Daoy (cell line): Measurements from ENCODE around the gene LIPT1. TPM values are rescaled to one million over a fixed set of nuclear protein-coding genes. Genes with fewer than 3 reads are reported as not detected.
"Not testable (repeated sequence)": the region's sequence is repeated elsewhere in the genome, so short reads cannot be mapped to it uniquely, and the experiment has no call there.

Experiments used
- DNase-seq: peaks from one replicate; pipeline ENCODE4 v3.0.0-alpha.2; 2015; ENCODE audit warnings: low read depth
- total RNA-seq: library from RNA; depleted of rRNA; stranded (reverse); fragments of >200 nt; shearing (Covaris generic); gene quantifications from 2 replicates; pipeline ENCODE4 v1.2.3, GENCODE V29; 2014; rRNA removed

Gene LIPT1
- total RNA-seq = 7.7 and 13.6 TPM in 2 replicates

DNA sequence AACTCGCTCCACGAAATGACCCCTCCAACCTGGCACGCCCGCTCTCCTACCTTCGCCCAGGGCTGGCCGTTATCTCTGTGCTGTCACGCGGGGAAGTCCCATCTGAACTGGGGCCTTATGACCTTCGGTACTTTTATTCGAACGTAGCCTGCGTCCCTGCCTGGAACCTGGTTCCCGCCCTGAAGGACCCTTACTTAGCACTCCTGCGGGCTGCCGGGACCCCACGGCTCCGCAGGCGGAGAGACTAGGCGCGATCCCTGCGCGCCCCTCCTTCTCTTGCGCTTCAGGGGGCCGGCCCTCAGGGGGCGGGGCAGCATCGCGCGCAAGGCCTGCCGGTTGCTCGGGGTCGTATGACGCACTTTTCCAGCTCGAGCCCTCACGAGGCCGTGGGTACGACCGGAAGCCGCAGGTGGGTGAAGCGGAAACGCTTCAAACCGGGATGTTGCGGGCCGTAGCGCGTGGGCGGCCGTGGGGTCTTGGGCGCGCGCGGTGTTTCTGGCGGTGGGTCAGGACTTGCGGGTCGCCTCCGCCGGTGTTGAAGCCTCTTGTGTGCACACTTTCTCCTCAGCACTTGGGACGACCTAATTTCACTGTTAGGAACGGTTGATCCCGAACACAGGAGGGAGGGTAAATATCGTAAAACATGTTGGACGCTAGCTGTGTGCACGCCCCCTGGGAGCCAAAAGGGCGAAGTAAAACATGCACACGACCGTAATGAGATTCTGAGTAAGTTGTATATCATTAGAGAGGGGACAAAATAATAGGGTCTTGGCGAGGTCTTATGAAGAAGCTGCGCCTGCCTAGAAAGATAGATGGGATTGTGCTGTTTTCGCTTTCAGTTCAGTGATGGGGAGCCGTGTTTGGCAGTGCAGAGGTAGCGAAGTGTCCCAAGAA is at the start of gene LIPT1, which contains the start of gene TSGA10:
Gene LIPT1 (plus strand): TSS at position 325 of the 894 bp plus-strand sequence. CDS start 6,991 bp downstream, outside the sequence.
Gene TSGA10 (minus strand): TSS at position 300 of the 894 bp plus-strand sequence. CDS start 45,503 bp downstream, outside the sequence.
- DNase-seq = peak; percentile 96

DNA sequence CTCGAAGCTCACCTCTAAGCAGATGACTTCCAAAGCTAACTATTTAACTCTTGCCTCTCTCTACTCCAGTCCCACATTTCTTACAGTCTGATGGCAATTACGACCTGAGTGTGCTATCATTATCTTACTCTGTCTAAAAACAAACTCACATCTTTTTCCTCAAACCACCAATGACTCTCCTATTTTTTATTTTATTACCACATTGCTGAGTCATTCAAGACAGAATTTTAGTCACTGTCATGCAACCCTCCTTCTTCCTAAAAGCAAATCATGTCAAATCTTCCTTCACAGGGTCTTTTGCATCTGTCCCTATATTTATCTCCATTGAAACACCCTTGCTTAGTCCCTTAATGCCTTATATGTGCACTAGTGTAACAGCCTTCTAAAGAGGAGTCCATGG is 47.9 kb upstream of the LIPT1 start:
- DNase-seq = no peak

- DNase-seq = no peak
Measured at GRCh38 chr2:99111236-99111635, 43.5 kb upstream of the LIPT1 start.

DNA sequence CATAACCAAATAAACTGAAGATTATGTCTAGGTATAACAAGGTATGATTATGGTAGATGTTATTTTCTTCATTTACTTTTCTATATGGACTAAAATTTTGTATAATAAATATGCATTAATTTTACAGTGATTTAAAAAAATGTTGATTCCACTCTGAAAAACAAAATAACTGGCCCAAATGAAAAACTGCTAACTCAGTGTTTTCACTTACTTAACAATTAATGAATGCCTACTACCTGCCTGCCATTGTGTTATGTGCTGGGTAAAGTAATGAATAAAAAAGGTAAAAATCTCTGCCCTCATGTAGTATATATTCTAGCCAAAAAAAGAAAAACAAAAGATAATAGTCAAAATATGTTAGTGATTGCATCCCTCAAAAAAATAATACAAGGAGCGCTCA is 42.8 kb upstream of the LIPT1 start:
- no peak for DNase-seq

DNA sequence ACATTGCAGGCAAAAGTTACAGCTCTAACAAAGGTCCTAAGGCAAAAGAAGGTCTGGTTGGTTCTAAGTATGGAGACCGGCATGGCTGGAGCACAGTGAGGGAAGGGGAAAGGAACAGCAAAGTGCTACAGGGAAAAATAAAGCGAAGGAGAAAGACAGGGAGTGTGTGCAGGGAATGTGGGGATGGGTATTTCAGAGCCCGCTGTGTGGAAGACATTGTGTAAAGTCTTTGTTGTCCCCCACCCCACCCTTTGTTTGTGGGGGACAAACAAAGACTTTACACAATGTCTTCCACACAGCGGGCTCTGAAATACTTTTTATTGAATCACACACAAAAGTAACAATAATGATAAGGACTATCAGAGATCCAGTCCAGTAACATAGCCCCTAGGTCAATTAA is 42.1 kb upstream of the LIPT1 start:
- no peak for DNase-seq

GRCh38 chr2:99127981-99128380 is 26.8 kb upstream of the LIPT1 start:
- DNase-seq = no peak

- DNase-seq = not testable (repeated sequence)
Measured at GRCh38 chr2:99135044-99135556, 19.7 kb upstream of the LIPT1 start.

- peak; percentile 31 for DNase-seq
Measured at GRCh38 chr2:99139003-99139402, 15.8 kb upstream of the LIPT1 start.

DNA sequence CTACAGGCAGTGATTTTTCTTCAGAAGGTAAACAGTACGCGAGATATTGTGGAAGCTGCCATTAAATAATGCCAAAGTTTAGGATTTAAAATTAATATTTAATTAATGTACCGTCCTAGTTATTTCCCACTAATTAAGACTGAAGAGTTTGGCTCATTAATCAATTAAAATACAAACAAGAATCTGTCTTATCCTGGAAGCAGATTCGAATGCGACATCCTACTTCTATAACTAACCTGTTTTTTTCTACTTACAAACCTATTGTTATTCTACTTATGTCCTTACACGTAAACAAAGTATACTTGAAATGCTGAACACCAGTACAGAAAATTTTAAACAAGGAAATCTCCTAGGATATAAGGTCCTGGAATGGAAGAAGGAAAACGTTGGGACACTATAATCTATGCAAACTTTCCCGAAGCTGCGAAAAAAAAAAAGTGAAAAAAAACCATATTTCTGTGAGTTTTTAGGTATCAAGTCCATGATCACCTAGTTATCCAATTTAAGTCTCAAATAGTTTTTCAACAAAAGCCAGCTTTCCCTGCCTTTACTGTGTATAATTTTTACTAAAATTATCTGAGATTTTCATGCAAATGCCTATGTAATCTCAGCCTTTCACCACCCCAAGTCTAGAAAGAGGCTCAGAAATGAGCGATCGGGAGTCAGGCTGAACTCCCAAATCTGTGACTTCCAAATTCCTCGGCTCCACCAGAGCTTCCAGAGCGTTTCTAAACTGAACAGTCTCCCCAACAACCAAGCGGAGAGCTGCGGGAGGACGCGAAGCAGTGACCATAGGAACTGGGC is 14.5 kb upstream of the LIPT1 start:
- DNase-seq = no peak

DNA sequence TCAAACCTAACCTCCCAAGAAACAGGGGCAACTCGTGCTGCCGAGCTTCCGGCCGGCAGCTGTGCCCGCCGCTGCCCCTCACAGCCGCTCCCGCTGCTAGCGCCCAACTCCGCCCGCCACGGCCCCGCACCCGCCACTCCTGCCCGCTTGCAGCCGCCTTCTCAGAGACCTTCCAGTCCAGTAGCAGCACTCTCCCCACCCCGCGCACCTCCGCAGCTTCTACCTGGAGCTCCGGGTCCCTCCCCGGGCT is 14.0 kb upstream of the LIPT1 start:
- no peak for DNase-seq

- peak; percentile 96 for DNase-seq
Measured at GRCh38 chr2:99141110-99142108, 13.4 kb upstream of the LIPT1 start, which contains the start of gene C2orf15. Gene C2orf15 (plus strand): TSS chr2:99141707. CDS start chr2:99150559, 8,852 bp downstream.

GRCh38 chr2:99150706-99151105 is 4.1 kb upstream of the LIPT1 start:
- no peak for DNase-seq

DNA sequence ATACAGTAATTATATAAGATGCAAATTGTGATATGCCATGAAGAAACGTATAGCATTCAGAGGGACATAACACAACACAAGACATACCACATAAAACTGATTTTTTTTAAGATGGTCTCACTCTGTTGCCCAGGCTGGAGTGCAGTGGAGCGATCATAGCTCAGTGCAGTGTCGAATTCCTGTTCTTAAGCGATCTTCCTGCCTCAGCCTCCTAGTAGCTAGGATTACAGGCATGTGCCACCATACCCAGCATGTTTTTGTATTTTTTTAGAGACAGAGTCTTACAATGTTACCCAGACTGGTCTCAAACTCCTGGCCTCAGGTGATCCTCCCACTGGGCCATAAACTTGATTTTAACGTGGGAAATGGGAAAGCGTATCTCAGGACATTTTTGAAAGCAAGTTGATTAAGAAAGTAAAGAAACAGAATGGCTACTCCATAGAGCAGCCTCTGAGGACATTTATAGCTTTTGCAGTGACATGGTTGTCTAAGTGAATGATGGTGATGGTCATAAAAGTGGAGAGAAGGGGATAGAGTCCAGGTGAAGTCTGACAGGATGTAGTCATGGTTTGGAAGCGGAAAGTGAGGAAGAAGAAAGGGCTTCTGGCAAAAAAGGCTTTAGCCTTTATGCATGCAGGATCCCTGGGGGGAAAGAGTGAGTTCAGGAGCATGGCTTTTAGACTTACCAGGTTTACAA is 2.4 kb upstream of the LIPT1 start:
- no peak for DNase-seq

- peak; percentile 4 for DNase-seq
Measured at GRCh38 chr2:99153921-99154604, 704 bp upstream of the LIPT1 start.

- DNase-seq = no peak
Measured at GRCh38 chr2:99156891-99157290, 2.1 kb downstream of the LIPT1 start.

GRCh38 chr2:99158599-99158998 is 3.8 kb downstream of the LIPT1 start:
- no peak for DNase-seq

- no peak for DNase-seq
Measured at GRCh38 chr2:99159594-99159993, 4.8 kb downstream of the LIPT1 start.

- DNase-seq = no peak
Measured at GRCh38 chr2:99166218-99166617, 11.5 kb downstream of the LIPT1 start.

GRCh38 chr2:99169534-99169933 is 14.8 kb downstream of the LIPT1 start:
- no peak for DNase-seq
